Endothelial cell of umbilical vein (primary cell): ENCODE results near the gene TMEM109. TPM values are rescaled to one million over a fixed set of nuclear protein-coding genes. Genes with fewer than 3 reads are reported as not detected.

Source experiments
- BruUV-seq: library from RNA; stranded (reverse); fragments of 400-500 nt; replicated peaks from 2 replicates; lab custom pipeline; 2021; lab: Mats Ljungman, UMichigan
- CTCF ChIA-PET: fragments of 300-600, 350-600 bp; sonication (Branson Sonifier 250); formaldehyde crosslinking; loops from one replicate; lab custom pipeline; 2021; ENCODE audit warnings: antibody characterized with exemption, inconsistent platforms; lab: Charles Lee
- POLR2A ChIA-PET: fragments of 300-600, 350-600 bp; sonication (Branson Sonifier 250); formaldehyde crosslinking; loops from one replicate; lab custom pipeline; 2021; ENCODE audit warnings: antibody characterized with exemption, inconsistent platforms; lab: Charles Lee
- DNase-seq: peaks from one replicate; pipeline ENCODE4 v3.0.0-alpha.2; 2011; ENCODE audit warnings: low read depth, low spot score
- FAIRE-seq: peaks from 2 replicates; lab custom pipeline; 2011; peaks lifted over from hg19 to GRCh38; lab: Jason Lieb, UNC
- H2AFZ ChIP-seq: 2 replicates; pipeline ENCODE4 v1.6.0; 2012; ENCODE audit warnings: low read depth, low read length, control low read depth, inconsistent platforms
- H3K27ac ChIP-seq: 2 replicates; pipeline ENCODE4 v1.5.1; 2011; ENCODE audit warnings: low read depth, mild to moderate bottlenecking, control low read depth, low read length, moderate library complexity; ENCODE audit not compliant: insufficient read depth
- H3K27me3 ChIP-seq, 2 experiments: 2 replicates each; pipeline versions ENCODE4 v1.6.0 to v1.6.1; 2011; ENCODE audit warnings: low read length in 2 of 2, mixed read lengths in 1 of 2; ENCODE audit not compliant: control insufficient read depth in 2 of 2, insufficient read depth in 2 of 2
- H3K36me3 ChIP-seq, 2 experiments: 2 replicates in 1 of 2; 3 replicates in 1 of 2; pipeline ENCODE4 v1.5.1; 2011; ENCODE audit warnings: low read length in 2 of 2, mild to moderate bottlenecking in 1 of 2, moderate library complexity in 1 of 2; ENCODE audit not compliant: control insufficient read depth in 2 of 2, insufficient read depth in 2 of 2; ENCODE audit errors: extremely low read depth in 1 of 2
- H3K4me1 ChIP-seq: 3 replicates; pipeline ENCODE4 v1.5.1; 2011; ENCODE audit warnings: mild to moderate bottlenecking, low read length; ENCODE audit not compliant: control insufficient read depth, insufficient read depth; ENCODE audit errors: extremely low read depth
- H3K4me2 ChIP-seq: 2 replicates; pipeline ENCODE4 v1.6.1; 2011; ENCODE audit warnings: low read length, control low read depth, mixed read lengths; ENCODE audit not compliant: insufficient read depth
- H3K4me3 ChIP-seq, 3 experiments: fragments of 200-600 bp in 1 of 3; sonication (generic), shearing (Covaris generic) in 1 of 3; replicated peaks in 1 of 3; 2 replicates each; pipeline ENCODE4 v1.5.1; 2011 to 2016; ENCODE audit warnings: control low read depth in 3 of 3, low read length in 3 of 3, mild to moderate bottlenecking in 2 of 3, inconsistent platforms in 1 of 3, low read depth in 1 of 3, moderate library complexity in 1 of 3; ENCODE audit not compliant: insufficient read depth in 1 of 3
- H3K79me2 ChIP-seq: 2 replicates; pipeline ENCODE4 v1.6.0; 2012; ENCODE audit warnings: low read length, inconsistent platforms; ENCODE audit not compliant: control insufficient read depth, insufficient read depth
- H3K9ac ChIP-seq: replicated peaks from 2 replicates; pipeline ENCODE3; 2011; ENCODE audit warnings: low read length, control low read depth; ENCODE audit not compliant: insufficient read depth; ENCODE audit errors: extremely low read depth
- H3K9me1 ChIP-seq: replicated peaks from 3 replicates; pipeline ENCODE4 v1.6.0; 2011; ENCODE audit warnings: mild to moderate bottlenecking, low read length; ENCODE audit not compliant: control insufficient read depth, insufficient read depth; ENCODE audit errors: extremely low read depth
- H3K9me3 ChIP-seq: replicated peaks from 2 replicates; pipeline ENCODE4 v1.5.1; 2012; ENCODE audit warnings: low read length, inconsistent platforms; ENCODE audit not compliant: control insufficient read depth, insufficient read depth
- H4K20me1 ChIP-seq: replicated peaks from 2 replicates; pipeline ENCODE3; 2011; ENCODE audit warnings: mild to moderate bottlenecking, low read length; ENCODE audit not compliant: control insufficient read depth, insufficient read depth; ENCODE audit errors: extremely low read depth
- EZH2 ChIP-seq: IDR thresholded peaks from 2 replicates; pipeline ENCODE4 v1.6.1; 2012; ENCODE audit warnings: borderline replicate concordance, low read depth, mild to moderate bottlenecking, moderate library complexity, low read length, inconsistent platforms; ENCODE audit not compliant: severe bottlenecking
- GATA2 ChIP-seq: IDR thresholded peaks from 2 replicates; pipeline ENCODE4 v1.7.0; 2011; ENCODE audit warnings: low read depth, mild to moderate bottlenecking, moderate library complexity, mixed read lengths, low read length; ENCODE audit not compliant: insufficient read length, insufficient read depth
- JUN ChIP-seq: IDR thresholded peaks from 2 replicates; pipeline ENCODE4 v1.6.1; 2011; ENCODE audit warnings: borderline replicate concordance, low read depth; ENCODE audit not compliant: insufficient read length, insufficient read depth
- MYC ChIP-seq: IDR thresholded peaks from one replicate; pipeline ENCODE4 v1.6.1; 2011; ENCODE audit warnings: mild to moderate bottlenecking, low read depth, low read length
- dilution Hi-C: fragments of 300-500 bp; cut with MboI; formaldehyde crosslinking; loops from one replicate; pipeline ENCODE4 v1.15.0; 2019; ENCODE audit warnings: low sequenced_read_pairs; ENCODE audit not compliant: extremely low pct_ligation_motif_present
- intact Hi-C: fragments of 100-400 bp; cut with micrococcal nuclease; formaldehyde crosslinking; loops from one replicate; pipeline ENCODE4 v1.10.0; 2022
- polyA plus RNA-seq, 4 experiments: library from polyadenylated mRNA; depleted of rRNA in 3 of 4; stranded (reverse) in 3 of 4; unstranded in 1 of 4; fragments of >200 nt; gene quantifications; 2 replicates each; pipeline versions ENCODE4 v1.2.1 to v1.2.3, GENCODE V29; 2011 to 2012; ENCODE audit warnings: missing spikeins in 1 of 4
- total RNA-seq: library from RNA; stranded (reverse); gene quantifications from 2 replicates; pipeline ENCODE4 v1.2.3, GENCODE V29; 2021
- TF ChIP-seq, protein P1 (sequence below), 2 donors: IDR thresholded peaks; 1 replicate in 1 of 2; 2 replicates in 1 of 2; pipeline ENCODE4 v1.5.1; 2011; ENCODE audit warnings: low read length in 2 of 2, mild to moderate bottlenecking in 2 of 2, moderate library complexity in 2 of 2, control low read depth in 1 of 2, inconsistent platforms in 1 of 2, low read depth in 1 of 2; ENCODE audit not compliant: insufficient read depth in 1 of 2; ENCODE audit errors: extremely low read depth in 1 of 2

TMEM109 gene
- total and polyA plus RNA-seq, 2 donors (not counting 3 experiments of a cell fraction or from before 2014, with no cell fraction given): 143 to 192 TPM

DNA sequence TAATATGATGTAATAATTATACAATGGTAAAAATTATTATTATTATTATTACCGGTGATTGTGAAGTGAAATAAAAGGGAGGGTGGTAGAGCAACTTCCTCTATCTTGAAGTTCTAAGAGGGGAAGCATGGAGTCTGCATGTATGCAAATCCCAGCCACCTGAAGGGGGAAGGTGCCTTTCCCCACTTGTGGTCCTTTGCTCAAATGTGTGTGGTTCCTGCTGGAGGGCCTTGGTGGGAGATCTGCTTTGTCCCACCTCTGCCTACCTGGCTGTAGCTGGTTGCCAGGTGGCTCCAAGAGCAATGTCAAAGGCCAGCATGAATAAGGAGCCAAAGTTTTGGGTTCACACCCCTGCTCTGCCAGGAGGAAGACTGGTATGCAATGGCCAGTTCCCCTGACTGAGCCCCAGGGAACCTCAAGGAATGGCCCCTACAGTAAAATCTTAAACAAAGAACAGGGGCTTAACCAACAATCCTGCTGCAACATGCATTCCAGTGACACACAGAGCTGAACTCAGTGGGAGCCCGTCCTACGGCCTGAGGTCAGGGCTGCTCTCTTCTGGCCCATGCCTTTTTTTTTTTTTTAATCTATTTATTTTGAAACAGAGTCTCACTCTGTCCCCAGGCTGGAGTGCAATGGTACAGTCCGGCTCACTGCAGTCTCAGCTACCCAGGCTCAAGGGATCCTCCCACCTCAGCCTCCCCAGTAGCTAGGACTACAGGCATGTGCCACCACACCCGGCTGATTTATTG is 18.8 kb downstream of the TMEM109 start:
- H3K9me1 ChIP-seq: no peaks in the 10 kb centered on the region
- BruUV-seq: no TSS peak

More for the DNA sequence above, 18.8 kb downstream of the TMEM109 start:
- Histone ChIP-seq H3K4me1 (peaks cover 8% of the 10 kb centered on the region), H3K79me2 (no peaks in the 10 kb centered on the region), H3K27me3 (no peaks in the 10 kb centered on the region), H3K36me3 (peaks cover 3 to 43% of the 10 kb centered on the region in 2 experiments), H3K4me2 (no peak overlapping the region), H3K9me3 (no peaks in the 10 kb centered on the region), H2AFZ (no peak overlapping the region), H3K9ac (no peak overlapping the region), H4K20me1 (no peaks in the 10 kb centered on the region), H3K4me3 (no peak overlapping the region), H3K27ac (no peak overlapping the region)
- CTCF ChIA-PET: no interaction called here
- POLR2A ChIA-PET: no interaction called here
- FAIRE-seq (no peak), DNase-seq (no peak)
- intact Hi-C loops (no loop called here), dilution Hi-C loops (no loop called here)
- TF ChIP-seq MYC (no peak), GATA2 (no peak), JUN (no peak), EZH2 (no peak)
- TF ChIP-seq, protein P1, sequence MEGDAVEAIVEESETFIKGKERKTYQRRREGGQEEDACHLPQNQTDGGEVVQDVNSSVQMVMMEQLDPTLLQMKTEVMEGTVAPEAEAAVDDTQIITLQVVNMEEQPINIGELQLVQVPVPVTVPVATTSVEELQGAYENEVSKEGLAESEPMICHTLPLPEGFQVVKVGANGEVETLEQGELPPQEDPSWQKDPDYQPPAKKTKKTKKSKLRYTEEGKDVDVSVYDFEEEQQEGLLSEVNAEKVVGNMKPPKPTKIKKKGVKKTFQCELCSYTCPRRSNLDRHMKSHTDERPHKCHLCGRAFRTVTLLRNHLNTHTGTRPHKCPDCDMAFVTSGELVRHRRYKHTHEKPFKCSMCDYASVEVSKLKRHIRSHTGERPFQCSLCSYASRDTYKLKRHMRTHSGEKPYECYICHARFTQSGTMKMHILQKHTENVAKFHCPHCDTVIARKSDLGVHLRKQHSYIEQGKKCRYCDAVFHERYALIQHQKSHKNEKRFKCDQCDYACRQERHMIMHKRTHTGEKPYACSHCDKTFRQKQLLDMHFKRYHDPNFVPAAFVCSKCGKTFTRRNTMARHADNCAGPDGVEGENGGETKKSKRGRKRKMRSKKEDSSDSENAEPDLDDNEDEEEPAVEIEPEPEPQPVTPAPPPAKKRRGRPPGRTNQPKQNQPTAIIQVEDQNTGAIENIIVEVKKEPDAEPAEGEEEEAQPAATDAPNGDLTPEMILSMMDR (IDR thresholded peaks at IDR 0.05; ENCODE audit: extremely low read depth in 1 of 2, insufficient read depth in 1 of 2, low read depth in 1 of 2, low read length in 2 of 2): no peak
